Neural cell (in vitro differentiated cells): ENCODE measurements around the gene APBA1. TPM values are rescaled to one million over a fixed set of nuclear protein-coding genes. Genes with fewer than 3 reads are reported as not detected.

Experiments used
- H2AFZ ChIP-seq: fragments of 200-600, 300-800 bp; sonication (generic), shearing (Covaris generic); 2 replicates; pipeline ENCODE4 v1.6.0; 2014; ENCODE audit warnings: low read depth, mild to moderate bottlenecking, antibody characterized with exemption, low read length, moderate library complexity
- H3F3A ChIP-seq: fragments of 200-600 bp; shearing (Covaris generic); 2 replicates; pipeline ENCODE4 v1.6.1; 2016; ENCODE audit warnings: mild to moderate bottlenecking, moderate library complexity, mixed read lengths, antibody characterized with exemption, low read length; ENCODE audit not compliant: insufficient read depth, poor library complexity, severe bottlenecking
- H3K27ac ChIP-seq: fragments of 200-600, 300-800 bp; sonication (generic), shearing (Covaris generic); 2 replicates; pipeline ENCODE4 v1.5.1; 2014; ENCODE audit warnings: mild to moderate bottlenecking, low read length, moderate library complexity
- H3K27me3 ChIP-seq: fragments of 300-800, 200-600 bp; sonication (generic), shearing (Covaris generic); 2 replicates; pipeline ENCODE4 v1.6.0; 2014; ENCODE audit warnings: mild to moderate bottlenecking, low read depth, low read length, moderate library complexity; ENCODE audit not compliant: insufficient read depth
- H3K36me3 ChIP-seq: fragments of 300-800, 200-600 bp; sonication (generic), shearing (Covaris generic); 2 replicates; pipeline ENCODE4 v1.5.1; 2014; ENCODE audit warnings: mild to moderate bottlenecking, antibody characterized with exemption, low read length, moderate library complexity; ENCODE audit not compliant: insufficient read depth
- H3K4me2 ChIP-seq: fragments of 300-800, 200-600 bp; sonication (generic), shearing (Covaris generic); 2 replicates; pipeline ENCODE4 v1.6.0; 2014; ENCODE audit warnings: mild to moderate bottlenecking, low read length
- H3K4me3 ChIP-seq: fragments of 300-800, 200-600 bp; sonication (generic), shearing (Covaris generic); 2 replicates; pipeline ENCODE4 v1.5.1; 2014; ENCODE audit warnings: mild to moderate bottlenecking, low read length, moderate library complexity
- H3K79me2 ChIP-seq: fragments of 200-600 bp; shearing (Covaris generic); replicated peaks from 2 replicates; pipeline ENCODE4 v1.6.0; 2014; ENCODE audit warnings: mild to moderate bottlenecking, low read length, moderate library complexity; ENCODE audit not compliant: insufficient read depth
- H3K9ac ChIP-seq: fragments of 300-800, 200-600 bp; sonication (generic), shearing (Covaris generic); 2 replicates; pipeline ENCODE4 v1.6.1; 2016; ENCODE audit warnings: mild to moderate bottlenecking, low read length, mixed read lengths
- H3K9me2 ChIP-seq: fragments of 200-600 bp; shearing (Covaris generic); 2 replicates; pipeline ENCODE4 v1.6.1; 2016; ENCODE audit warnings: mild to moderate bottlenecking, low read length, mixed read lengths; ENCODE audit not compliant: insufficient read depth
- H3K9me3 ChIP-seq: fragments of 200-600, 300-800 bp; sonication (generic), shearing (Covaris generic); 2 replicates; pipeline ENCODE4 v1.6.1; 2016; ENCODE audit warnings: mild to moderate bottlenecking, mixed run types, low read length, moderate library complexity, mixed read lengths
- H4K20me1 ChIP-seq: fragments of 200-600 bp; shearing (Covaris generic); 2 replicates; pipeline ENCODE4 v1.6.1; 2016; ENCODE audit warnings: mild to moderate bottlenecking, mixed run types; ENCODE audit not compliant: insufficient read depth
- EP300 ChIP-seq: fragments of 450-650 bp; conservative IDR thresholded peaks from 2 replicates; pipeline ENCODE4 v1.6.1; 2014; ENCODE audit warnings: antibody characterized with exemption, mild to moderate bottlenecking, moderate library complexity; ENCODE audit not compliant: poor library complexity, severe bottlenecking
- EZH2 ChIP-seq: fragments of 200-600, 300-800 bp; shearing (Covaris generic), sonication (generic); IDR thresholded peaks from 2 replicates; pipeline ENCODE4 v1.6.1; 2014; ENCODE audit warnings: antibody characterized with exemption, low read length, borderline replicate concordance, mild to moderate bottlenecking; ENCODE audit not compliant: insufficient read depth, poor library complexity, severe bottlenecking
- MXI1 ChIP-seq: fragments of 450-650 bp; conservative IDR thresholded peaks from 2 replicates; pipeline ENCODE4 v1.6.1; 2014; ENCODE audit warnings: antibody characterized with exemption, mild to moderate bottlenecking; ENCODE audit not compliant: poor library complexity, severe bottlenecking
- POLR2AphosphoS5 ChIP-seq: IDR thresholded peaks from 2 replicates; pipeline ENCODE4 v1.6.1; 2012
- RAD21 ChIP-seq: fragments of 450-650 bp; conservative IDR thresholded peaks from 2 replicates; pipeline ENCODE4 v1.6.1; 2014; ENCODE audit warnings: antibody characterized with exemption, mild to moderate bottlenecking, moderate library complexity
- SMC3 ChIP-seq: fragments of 450-650 bp; conservative IDR thresholded peaks from 2 replicates; pipeline ENCODE4 v1.6.1; 2014; ENCODE audit warnings: antibody characterized with exemption, mild to moderate bottlenecking, moderate library complexity; ENCODE audit not compliant: poor library complexity
- TAF1 ChIP-seq: IDR thresholded peaks from 2 replicates; pipeline ENCODE4 v1.6.1; 2012; ENCODE audit warnings: low read depth
- polyA plus RNA-seq: library from polyadenylated mRNA; depleted of rRNA; stranded (reverse); fragments of >200 nt; gene quantifications from 2 replicates; pipeline ENCODE4 v1.2.3, GENCODE V29; 2014
- TF ChIP-seq, protein P1 (sequence below): fragments of 450-650 bp; IDR thresholded peaks from 2 replicates; pipeline ENCODE4 v1.5.1; 2014; ENCODE audit warnings: antibody characterized with exemption, mild to moderate bottlenecking, moderate library complexity; ENCODE audit not compliant: poor library complexity, severe bottlenecking
- TF ChIP-seq, protein P2 (sequence below): IDR thresholded peaks from 2 replicates; pipeline ENCODE4 v1.6.1; 2012; ENCODE audit warnings: borderline replicate concordance

APBA1 gene
- polyA plus RNA-seq, 1 donor from 2014 or later = 10.9 TPM

DNA sequence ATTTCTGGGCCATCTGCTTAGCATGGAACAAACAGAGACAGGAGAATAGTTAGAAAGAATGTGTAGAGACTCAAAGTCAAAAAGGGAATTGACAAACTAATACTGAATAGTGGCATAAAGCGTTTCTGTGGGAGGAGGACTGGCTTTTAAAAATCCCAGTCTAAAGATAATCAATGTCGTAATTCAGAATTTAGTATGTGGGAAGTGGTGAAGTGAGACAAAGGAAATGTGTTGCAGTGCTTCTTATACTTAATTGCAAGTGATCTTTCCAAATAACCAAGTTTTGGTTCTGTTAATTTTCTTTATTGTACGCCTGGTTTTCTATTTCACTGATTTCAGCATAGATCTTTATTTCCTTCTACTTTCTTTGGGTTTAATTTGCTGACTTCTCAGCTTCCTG is 214.0 kb downstream of the APBA1 start:
- H3K4me2 ChIP-seq = no peak overlapping the region
- H3K27ac ChIP-seq = no peak overlapping the region
- H3F3A ChIP-seq = no peaks in the 10 kb centered on the region

DNA sequence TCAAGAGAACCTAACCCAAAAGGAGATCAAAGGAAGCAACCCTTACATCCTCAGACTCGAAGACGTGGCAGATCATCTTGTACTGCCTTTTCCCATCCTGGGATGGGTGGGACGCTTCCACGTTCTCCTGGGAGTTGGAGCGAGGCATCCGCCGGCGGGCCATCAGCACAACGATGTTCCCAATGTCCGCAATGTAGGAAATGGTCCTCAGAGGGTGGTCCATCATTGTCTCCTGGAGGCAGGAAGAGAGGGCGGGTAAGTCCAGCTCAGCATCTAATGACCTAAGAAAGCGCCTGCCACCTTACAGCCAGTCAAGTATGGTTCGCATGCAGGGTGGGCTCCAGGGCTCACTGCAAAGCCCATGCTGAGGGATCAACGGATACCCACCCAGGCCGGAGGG is 216.0 kb downstream of the APBA1 start:
- Histone ChIP-seq H2AFZ (no peak overlapping the region), H3K36me3 (peaks cover 20% of the 10 kb centered on the region), H3K27me3 (no peaks in the 10 kb centered on the region), H3K9me2 (no peaks in the 10 kb centered on the region), H3K4me2 (no peak overlapping the region), H4K20me1 (no peaks in the 10 kb centered on the region), H3K4me3 (no peak overlapping the region), H3F3A (no peaks in the 10 kb centered on the region), H3K9ac (no peak overlapping the region), H3K27ac (no peak overlapping the region), H3K79me2 (no peaks in the 10 kb centered on the region), H3K9me3 (no peaks in the 10 kb centered on the region)
- TF ChIP-seq RAD21 (no peak), SMC3 (no peak), EP300 (no peak), TAF1 (no peak), MXI1 (no peak), EZH2 (no peak), POLR2AphosphoS5 (no peak)
- TF ChIP-seq, protein P1, sequence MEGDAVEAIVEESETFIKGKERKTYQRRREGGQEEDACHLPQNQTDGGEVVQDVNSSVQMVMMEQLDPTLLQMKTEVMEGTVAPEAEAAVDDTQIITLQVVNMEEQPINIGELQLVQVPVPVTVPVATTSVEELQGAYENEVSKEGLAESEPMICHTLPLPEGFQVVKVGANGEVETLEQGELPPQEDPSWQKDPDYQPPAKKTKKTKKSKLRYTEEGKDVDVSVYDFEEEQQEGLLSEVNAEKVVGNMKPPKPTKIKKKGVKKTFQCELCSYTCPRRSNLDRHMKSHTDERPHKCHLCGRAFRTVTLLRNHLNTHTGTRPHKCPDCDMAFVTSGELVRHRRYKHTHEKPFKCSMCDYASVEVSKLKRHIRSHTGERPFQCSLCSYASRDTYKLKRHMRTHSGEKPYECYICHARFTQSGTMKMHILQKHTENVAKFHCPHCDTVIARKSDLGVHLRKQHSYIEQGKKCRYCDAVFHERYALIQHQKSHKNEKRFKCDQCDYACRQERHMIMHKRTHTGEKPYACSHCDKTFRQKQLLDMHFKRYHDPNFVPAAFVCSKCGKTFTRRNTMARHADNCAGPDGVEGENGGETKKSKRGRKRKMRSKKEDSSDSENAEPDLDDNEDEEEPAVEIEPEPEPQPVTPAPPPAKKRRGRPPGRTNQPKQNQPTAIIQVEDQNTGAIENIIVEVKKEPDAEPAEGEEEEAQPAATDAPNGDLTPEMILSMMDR = no peak
- TF ChIP-seq, protein P2, sequence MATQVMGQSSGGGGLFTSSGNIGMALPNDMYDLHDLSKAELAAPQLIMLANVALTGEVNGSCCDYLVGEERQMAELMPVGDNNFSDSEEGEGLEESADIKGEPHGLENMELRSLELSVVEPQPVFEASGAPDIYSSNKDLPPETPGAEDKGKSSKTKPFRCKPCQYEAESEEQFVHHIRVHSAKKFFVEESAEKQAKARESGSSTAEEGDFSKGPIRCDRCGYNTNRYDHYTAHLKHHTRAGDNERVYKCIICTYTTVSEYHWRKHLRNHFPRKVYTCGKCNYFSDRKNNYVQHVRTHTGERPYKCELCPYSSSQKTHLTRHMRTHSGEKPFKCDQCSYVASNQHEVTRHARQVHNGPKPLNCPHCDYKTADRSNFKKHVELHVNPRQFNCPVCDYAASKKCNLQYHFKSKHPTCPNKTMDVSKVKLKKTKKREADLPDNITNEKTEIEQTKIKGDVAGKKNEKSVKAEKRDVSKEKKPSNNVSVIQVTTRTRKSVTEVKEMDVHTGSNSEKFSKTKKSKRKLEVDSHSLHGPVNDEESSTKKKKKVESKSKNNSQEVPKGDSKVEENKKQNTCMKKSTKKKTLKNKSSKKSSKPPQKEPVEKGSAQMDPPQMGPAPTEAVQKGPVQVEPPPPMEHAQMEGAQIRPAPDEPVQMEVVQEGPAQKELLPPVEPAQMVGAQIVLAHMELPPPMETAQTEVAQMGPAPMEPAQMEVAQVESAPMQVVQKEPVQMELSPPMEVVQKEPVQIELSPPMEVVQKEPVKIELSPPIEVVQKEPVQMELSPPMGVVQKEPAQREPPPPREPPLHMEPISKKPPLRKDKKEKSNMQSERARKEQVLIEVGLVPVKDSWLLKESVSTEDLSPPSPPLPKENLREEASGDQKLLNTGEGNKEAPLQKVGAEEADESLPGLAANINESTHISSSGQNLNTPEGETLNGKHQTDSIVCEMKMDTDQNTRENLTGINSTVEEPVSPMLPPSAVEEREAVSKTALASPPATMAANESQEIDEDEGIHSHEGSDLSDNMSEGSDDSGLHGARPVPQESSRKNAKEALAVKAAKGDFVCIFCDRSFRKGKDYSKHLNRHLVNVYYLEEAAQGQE = no peak

More for the DNA sequence above, 214.0 kb downstream of the APBA1 start:
- no peaks in the 10 kb centered on the region for H3K9me2 ChIP-seq
- H3K4me3 ChIP-seq = no peak overlapping the region
- no peaks in the 10 kb centered on the region for H3K9me3 ChIP-seq
- no peak overlapping the region for H2AFZ ChIP-seq
- TF ChIP-seq RAD21 = no peak
- no peak for TF ChIP-seq SMC3
- no peak for TF ChIP-seq MXI1
- TF ChIP-seq, protein P1 = no peak
- TF ChIP-seq EZH2 = no peak
- no peak for TF ChIP-seq EP300
- no peak for TF ChIP-seq TAF1
- TF ChIP-seq, protein P2 = no peak
- TF ChIP-seq POLR2AphosphoS5 = no peak
- H4K20me1 ChIP-seq = no peaks in the 10 kb centered on the region
- no peaks in the 10 kb centered on the region for H3K79me2 ChIP-seq
- H3K36me3 ChIP-seq = peaks cover 11% of the 10 kb centered on the region
- no peak overlapping the region for H3K9ac ChIP-seq
- no peaks in the 10 kb centered on the region for H3K27me3 ChIP-seq
